KOPT-K1 (cell line): ENCODE results near the gene CETP.
"Not testable (repeated sequence)": the region's sequence is repeated elsewhere in the genome, so short reads cannot be mapped to it uniquely, and the experiment has no call there.

ENCODE experiments used
- H3K27ac ChIP-seq: fragments of 200-600 bp; sonication (generic); 2 replicates; pipeline ENCODE4 v1.5.1; 2016; ENCODE audit warnings: antibody characterized with exemption, mild to moderate bottlenecking, low read depth, low read length; ENCODE audit not compliant: poor library complexity, severe bottlenecking
- H3K36me3 ChIP-seq: fragments of 200-600 bp; sonication (generic); 2 replicates; pipeline ENCODE4 v1.5.1; 2017; ENCODE audit warnings: antibody characterized with exemption, mild to moderate bottlenecking, low read length, moderate library complexity; ENCODE audit not compliant: insufficient read depth
- H3K9me3 ChIP-seq: fragments of 200-600 bp; sonication (generic); 2 replicates; pipeline ENCODE4 v1.5.1; 2017; ENCODE audit warnings: antibody characterized with exemption, low read length, mild to moderate bottlenecking; ENCODE audit not compliant: insufficient read depth, poor library complexity, severe bottlenecking

Gene CETP

GRCh38 chr16:56977823-56978430 is 16.2 kb downstream of the CETP start:
- no peak overlapping the region for H3K27ac ChIP-seq
- no peaks in the 10 kb centered on the region for H3K9me3 ChIP-seq

GRCh38 chr16:56980201-56980535 is 18.4 kb downstream of the CETP start:
- H3K27ac ChIP-seq, result no peak overlapping the region
- no peaks in the 10 kb centered on the region for H3K36me3 ChIP-seq
- H3K9me3 ChIP-seq, result no peaks in the 10 kb centered on the region

More at GRCh38 chr16:56977823-56978430, 16.2 kb downstream of the CETP start:
- no peaks in the 10 kb centered on the region for H3K36me3 ChIP-seq

GRCh38 chr16:56980792-56981724 is 19.3 kb downstream of the CETP start:
- Histone ChIP-seq H3K9me3 (no peaks in the 10 kb centered on the region), H3K27ac (no peak overlapping the region), H3K36me3 (no peaks in the 10 kb centered on the region)

- H3K27ac ChIP-seq, result no peak overlapping the region
- H3K9me3 ChIP-seq, result no peaks in the 10 kb centered on the region
- no peaks in the 10 kb centered on the region for H3K36me3 ChIP-seq
These were observed 20.1 kb downstream of the CETP start for GRCh38 chr16:56981729-56982271.

GRCh38 chr16:56982695-56983094 is 20.9 kb downstream of the CETP start:
- H3K27ac ChIP-seq, result no peak overlapping the region
- no peaks in the 10 kb centered on the region for H3K9me3 ChIP-seq
- no peaks in the 10 kb centered on the region for H3K36me3 ChIP-seq

GRCh38 chr16:56983211-56983751 is 21.5 kb downstream of the CETP start:
- H3K27ac ChIP-seq, result no peak overlapping the region
- no peaks in the 10 kb centered on the region for H3K9me3 ChIP-seq
- no peaks in the 10 kb centered on the region for H3K36me3 ChIP-seq

- Histone ChIP-seq H3K36me3 (no peaks in the 10 kb centered on the region), H3K27ac (no peak overlapping the region), H3K9me3 (no peaks in the 10 kb centered on the region)
These were observed 22.9 kb downstream of the CETP start for GRCh38 chr16:56984639-56985038.

GRCh38 chr16:56985288-56985961 is 23.7 kb downstream of the CETP start:
- H3K9me3 ChIP-seq, result no peaks in the 10 kb centered on the region
- no peaks in the 10 kb centered on the region for H3K36me3 ChIP-seq
- no peak overlapping the region for H3K27ac ChIP-seq

GRCh38 chr16:56985962-56986360 is 24.2 kb downstream of the CETP start:
- no peaks in the 10 kb centered on the region for H3K36me3 ChIP-seq
- no peak overlapping the region for H3K27ac ChIP-seq
- no peaks in the 10 kb centered on the region for H3K9me3 ChIP-seq

GRCh38 chr16:56986361-56986760 is 24.6 kb downstream of the CETP start:
- no peaks in the 10 kb centered on the region for H3K36me3 ChIP-seq
- no peaks in the 10 kb centered on the region for H3K9me3 ChIP-seq
- no peak overlapping the region for H3K27ac ChIP-seq

GRCh38 chr16:56986908-56987307 is 25.2 kb downstream of the CETP start:
- not testable (repeated sequence) for H3K27ac ChIP-seq, H3K36me3 ChIP-seq, H3K9me3 ChIP-seq

GRCh38 chr16:56987692-56988091 is 25.9 kb downstream of the CETP start:
- H3K36me3 ChIP-seq, result no peaks in the 10 kb centered on the region
- no peak overlapping the region for H3K27ac ChIP-seq

GRCh38 chr16:56988161-56988947 is 26.6 kb downstream of the CETP start:
- Histone ChIP-seq H3K36me3 (no peaks in the 10 kb centered on the region), H3K9me3 (no peaks in the 10 kb centered on the region), H3K27ac (peak overlapping the region; percentile 79)

More at GRCh38 chr16:56987692-56988091, 25.9 kb downstream of the CETP start:
- H3K9me3 ChIP-seq, result no peaks in the 10 kb centered on the region
